BJ (cell line): ENCODE results near the gene SDHAF3. TPM values are rescaled to one million over a fixed set of nuclear protein-coding genes. Genes with fewer than 3 reads are reported as not detected.
"Not testable (repeated sequence)": the region's sequence is repeated elsewhere in the genome, so short reads cannot be mapped to it uniquely, and the experiment has no call there.

Experiments used
- CTCF ChIA-PET: fragments of 350-600 bp; formaldehyde crosslinking; extraction: SDS; loops from one replicate; lab custom pipeline; 2021; ENCODE audit warnings: antibody characterized with exemption, inconsistent platforms; lab: Yijun Ruan, JAX
- POLR2A ChIA-PET: fragments of 300-600 bp; sonication (Branson Sonifier 250); formaldehyde crosslinking; extraction: SDS; loops from one replicate; lab custom pipeline; 2021; ENCODE audit warnings: antibody characterized with exemption; lab: Charles Lee
- DNase-seq: peaks from one replicate; pipeline ENCODE4 v3.0.0-alpha.2; 2011; ENCODE audit warnings: low read depth
- H3K27me3 ChIP-seq: 2 replicates; pipeline ENCODE4 v1.6.0; 2011; ENCODE audit warnings: low read length; ENCODE audit not compliant: control insufficient read depth, insufficient read depth
- H3K36me3 ChIP-seq: 2 replicates; pipeline ENCODE4 v1.5.1; 2011; ENCODE audit warnings: low read length; ENCODE audit not compliant: control insufficient read depth, insufficient read depth
- H3K4me3 ChIP-seq: 2 replicates; pipeline ENCODE4 v1.5.1; 2011; ENCODE audit warnings: low read depth, mild to moderate bottlenecking, control low read depth, low read length
- CTCF ChIP-seq: IDR thresholded peaks from 2 replicates; pipeline ENCODE4 v1.5.1; 2011; ENCODE audit warnings: low read depth, mild to moderate bottlenecking, control low read depth, inconsistent platforms, low read length, moderate library complexity; ENCODE audit not compliant: insufficient read depth
- polyA plus RNA-seq: library from polyadenylated mRNA; depleted of rRNA; stranded (reverse); fragments of >200 nt; gene quantifications from 2 replicates; pipeline ENCODE4 v1.2.3, GENCODE V29; 2011

Gene SDHAF3
- polyA plus RNA-seq, 1 experiment: 3.9 TPM

- peak; percentile 3 for DNase-seq
- Histone ChIP-seq H3K4me3 (no peak overlapping the region), H3K27me3 (no peaks in the 10 kb centered on the region), H3K36me3 (no peaks in the 10 kb centered on the region)
- peak; percentile 41; the same call in 1 of the 2 replicates for TF ChIP-seq CTCF
- ChIA-PET CTCF (interaction anchor here (0.8 to 1.9 kb wide), 4 partner anchors 10 to 682 kb away, joined by 4 to 7 read pairs (median 4); no protein-coding TSS in a partner anchor), POLR2A (no interaction called here)
These were observed 27.6 kb downstream of the SDHAF3 start for GRCh38 chr7:97145068-97145467.

DNA sequence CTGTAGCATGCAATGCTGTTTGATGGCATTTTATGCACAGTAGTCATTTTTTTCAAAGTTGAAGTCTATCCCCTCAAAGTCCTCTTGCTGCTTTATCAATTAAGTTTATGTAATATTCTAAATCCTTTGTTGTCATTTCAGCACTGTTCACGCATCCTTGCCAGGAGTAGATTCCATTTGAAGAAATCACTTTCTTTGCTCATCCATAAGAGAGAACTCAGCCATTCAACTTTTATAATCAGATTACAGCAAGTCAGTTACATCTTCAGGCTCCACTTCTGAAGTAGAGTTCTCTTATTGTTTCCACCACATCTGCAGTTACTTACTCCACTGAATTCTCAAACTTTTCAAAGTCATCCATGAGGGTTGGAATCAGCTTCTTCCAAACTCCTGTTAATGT is 32.3 kb downstream of the SDHAF3 start:
- ChIA-PET POLR2A (no interaction called here), CTCF (interaction anchor here (1.3 kb wide), 1 partner anchor 45 kb away, joined by 3 read pairs; no protein-coding TSS in a partner anchor)
- TF ChIP-seq CTCF: no peak
- no peaks in the 10 kb centered on the region for H3K27me3 ChIP-seq
- no peak overlapping the region for H3K4me3 ChIP-seq
- no peaks in the 10 kb centered on the region for H3K36me3 ChIP-seq
- DNase-seq: no peak

DNA sequence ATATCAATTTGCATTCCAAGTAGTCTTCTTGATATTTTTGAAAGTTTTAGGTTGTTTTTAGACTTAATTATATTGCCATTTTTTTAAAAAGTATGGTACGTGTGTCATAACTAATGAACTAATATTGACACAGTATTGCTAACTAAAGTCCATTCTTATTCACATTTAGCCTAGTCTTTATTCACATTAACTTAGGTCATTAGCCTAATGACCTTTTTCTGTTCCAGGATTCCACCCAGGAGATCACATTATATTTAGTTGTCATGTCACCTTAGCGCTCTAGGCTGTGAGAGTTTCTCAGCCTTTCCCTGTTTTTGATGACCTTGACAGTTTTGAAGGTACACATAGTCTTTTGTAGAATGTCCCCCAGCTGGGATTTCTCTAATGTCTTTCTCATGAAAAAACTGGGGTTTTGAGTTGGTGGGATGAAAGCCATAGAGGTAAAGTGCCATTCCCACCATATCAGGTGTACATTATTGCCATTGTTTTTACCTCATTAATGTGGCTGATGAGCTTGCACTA is 38.5 kb downstream of the SDHAF3 start:
- H3K36me3 ChIP-seq: no peaks in the 10 kb centered on the region
- CTCF ChIA-PET: interaction anchor here (1.6 kb wide), 1 partner anchor 12 kb away, joined by 5 read pairs; no protein-coding TSS in a partner anchor
- DNase-seq: no peak
- H3K4me3 ChIP-seq: no peak overlapping the region
- POLR2A ChIA-PET: no interaction called here
- no peaks in the 10 kb centered on the region for H3K27me3 ChIP-seq
- TF ChIP-seq CTCF: no peak

DNA sequence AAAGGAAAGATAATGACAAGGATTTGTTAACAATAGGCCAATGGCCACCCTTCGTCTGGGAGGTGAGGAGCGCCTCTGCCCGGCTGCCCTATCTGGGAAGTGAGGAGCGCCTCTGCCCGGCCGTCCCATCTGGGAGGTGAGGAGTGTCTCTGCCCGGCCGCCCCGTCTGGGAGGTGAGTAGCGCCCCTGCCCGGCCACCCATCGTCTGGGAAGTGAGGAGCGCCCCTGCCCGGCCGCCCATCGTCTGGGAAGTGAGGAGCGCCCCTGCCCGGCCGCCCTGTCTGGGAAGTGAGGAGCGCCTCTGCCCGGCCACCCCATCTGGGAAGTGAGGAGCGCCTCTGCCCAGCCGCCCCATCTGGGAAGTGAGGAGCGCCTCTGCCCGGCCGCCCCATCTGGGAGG is 42.5 kb downstream of the SDHAF3 start:
- CTCF ChIA-PET: not testable (repeated sequence)

GRCh38 chr7:97161609-97162008 is 44.1 kb downstream of the SDHAF3 start:
- CTCF ChIA-PET, H3K4me3 ChIP-seq, POLR2A ChIA-PET, DNase-seq, H3K27me3 ChIP-seq, H3K36me3 ChIP-seq: not testable (repeated sequence)

More for the DNA sequence above, 42.5 kb downstream of the SDHAF3 start:
- H3K36me3 ChIP-seq, H3K4me3 ChIP-seq, H3K27me3 ChIP-seq, DNase-seq, POLR2A ChIA-PET: not testable (repeated sequence)

DNA sequence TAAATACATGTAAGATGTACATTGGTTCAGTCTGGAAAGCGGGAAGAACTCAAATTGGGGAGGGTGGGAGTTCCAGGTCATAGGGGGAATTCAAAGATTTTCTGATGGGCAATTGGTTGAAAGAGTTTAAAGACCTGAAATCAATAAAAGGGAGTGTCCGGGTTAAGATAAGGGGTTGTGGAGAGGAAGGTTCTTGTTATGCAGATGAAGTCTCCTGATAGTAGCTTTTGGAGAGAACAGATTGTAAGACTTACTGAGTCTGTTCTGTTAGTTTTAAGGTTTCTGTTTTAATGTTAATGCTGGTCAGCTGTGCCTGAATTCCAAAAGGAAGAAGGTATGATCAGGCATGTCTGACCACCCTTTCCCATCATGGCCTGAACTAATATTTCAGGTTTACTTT is 48.8 kb downstream of the SDHAF3 start:
- no peak for DNase-seq
- no peak for TF ChIP-seq CTCF
- Histone ChIP-seq H3K4me3 (no peak overlapping the region), H3K27me3 (no peaks in the 10 kb centered on the region), H3K36me3 (no peaks in the 10 kb centered on the region)
- ChIA-PET POLR2A (no interaction called here), CTCF (no interaction called here)
